Heart right ventricle (tissue), 16 donors: ENCODE measurements around the gene PAX2. TPM values are rescaled to one million over a fixed set of nuclear protein-coding genes. Genes with fewer than 3 reads are reported as not detected.

Source experiments
- ATAC-seq, 8 donors: fragments of 200-7000 bp; cut with Tn5 transposase; one replicate each; pipeline ENCODE4 v1.9.1; 2020; ENCODE audit warnings: mild to moderate bottlenecking in 8 of 8, moderate library complexity in 8 of 8, moderate number of reproducible peaks in 1 of 8
- DNase-seq, 2 donors: peaks; one replicate each; pipeline ENCODE4 v3.0.0-alpha.2; 2020
- H3K27ac ChIP-seq, 10 donors: fragments of 200-600 bp; sonication (generic) in 2 of 10; one replicate each; pipeline versions ENCODE4 v1.5.0 to v1.8.0; 2020 to 2022; ENCODE audit warnings: mild to moderate bottlenecking in 3 of 10
- H3K27me3 ChIP-seq, 7 donors: fragments of 200-600 bp; one replicate each; pipeline ENCODE4 v1.8.0; 2021 to 2022; ENCODE audit warnings: mild to moderate bottlenecking in 2 of 7
- H3K36me3 ChIP-seq, 9 donors: fragments of 200-600 bp; sonication (generic) in 1 of 9; one replicate each; pipeline versions ENCODE4 v1.5.0 to v1.8.0; 2020 to 2022; ENCODE audit warnings: mild to moderate bottlenecking in 2 of 9
- H3K4me1 ChIP-seq, 9 donors: fragments of 200-600 bp; sonication (generic) in 1 of 9; one replicate each; pipeline versions ENCODE4 v1.5.0 to v1.8.0; 2020 to 2022; ENCODE audit warnings: mild to moderate bottlenecking in 4 of 9
- H3K4me3 ChIP-seq, 10 donors: fragments of 200-600 bp; sonication (generic) in 2 of 10; one replicate each; pipeline versions ENCODE4 v1.5.0 to v1.8.0; 2020 to 2022; ENCODE audit warnings: mild to moderate bottlenecking in 7 of 10, moderate library complexity in 2 of 10
- H3K9me3 ChIP-seq, 11 donors: fragments of 200-600 bp in 10 of 11; sonication (generic) in 2 of 11; one replicate each; pipeline versions ENCODE4 v1.5.0 to v1.8.0; 2013 to 2022; ENCODE audit warnings: mild to moderate bottlenecking in 2 of 11, control low read depth in 1 of 11, moderate library complexity in 1 of 11
- WGBS, 2 donors: extraction: QIAGEN DNeasy Blood & Tissue Kit; methylation state at CpG; one replicate each; pipeline ENCODE4 v1.1.7; 2013; ENCODE audit warnings: inconsistent platforms in 1 of 2; 5-methylcytosine and 5-hydroxymethylcytosine counted together
- intact Hi-C, 10 donors: fragments of 100-400 bp; cut with DNase I; formaldehyde crosslinking; loops; one replicate each; pipeline versions ENCODE4 v1.11.1 to v1.14.2; 2022
- polyA plus RNA-seq, 2 donors: library from polyadenylated mRNA; stranded (reverse); fragments of 200-250 nt; gene quantifications; one replicate each; pipeline ENCODE4 v1.2.3, GENCODE V29; 2013
- total RNA-seq, 10 donors: library from RNA; stranded (reverse); fragmentation: NEBNext Ultra II Directional in 3 of 10; extraction: Animal tissue kit (Norgen Biotek cat#: 25700) in 3 of 10; gene quantifications; one replicate each; pipeline versions ENCODE4 v1.2.1 to v1.2.4, GENCODE V29; 2021 to 2023
- TF ChIP-seq, protein P1 (sequence below), 9 donors: fragments of 200-600 bp; sonication (generic) in 2 of 9; IDR thresholded peaks; one replicate each; pipeline versions ENCODE4 v1.5.0 to v1.8.0; 2021 to 2022; ENCODE audit warnings: antibody characterized with exemption in 9 of 9, mild to moderate bottlenecking in 5 of 9, moderate library complexity in 1 of 9
- donor health status: Arrhythmogenic right ventricular cardiomyopathy.
- donor health status: ischemic (EF 13 %, LVEDD 7.1; RV severe dilation, severe dysfunction).
- donor health status: healthy with polysubstance abuse.
- donor health status: DM: no; HTN: yes; CAD: no.
- donor health status: DM: no; HTN: no; CAD: no.
- donor health status: ischemic (EF 25% LVEDD 6.9; RV normal size, moderate dysfunction).
- donor health status: ischemic (EF 25% LVEDD 5.7; RV mildly dilated, moderate dysfunction).
- donor health status: healthy.
- donor health status: DM: yes; HTN: yes; CAD: no.
- donor health status: Ischemic cardiomyopathy.
- donor health status: ischemic (EF 35%, LVEDD 5.7; RV mildly dilated, moderate dysfunction).
- donor health status: nonischemic (EF 11% LVEDD 7.7; RV severe dilation, severe dysfunction).
- donor health status: DM: yes; HTN: yes; CAD: no.
- donor health status: PGD.
- donor health status: ischemic (EF 29% LVEDD 5.4; RV normal size, mild dysfunction).
- donor health status: nonischemic (EF 23%, LVEDD 6.1; RV moderate dilation, normal function).

The PAX2 gene
- total and polyA plus RNA-seq, 12 donors: not detected

DNA sequence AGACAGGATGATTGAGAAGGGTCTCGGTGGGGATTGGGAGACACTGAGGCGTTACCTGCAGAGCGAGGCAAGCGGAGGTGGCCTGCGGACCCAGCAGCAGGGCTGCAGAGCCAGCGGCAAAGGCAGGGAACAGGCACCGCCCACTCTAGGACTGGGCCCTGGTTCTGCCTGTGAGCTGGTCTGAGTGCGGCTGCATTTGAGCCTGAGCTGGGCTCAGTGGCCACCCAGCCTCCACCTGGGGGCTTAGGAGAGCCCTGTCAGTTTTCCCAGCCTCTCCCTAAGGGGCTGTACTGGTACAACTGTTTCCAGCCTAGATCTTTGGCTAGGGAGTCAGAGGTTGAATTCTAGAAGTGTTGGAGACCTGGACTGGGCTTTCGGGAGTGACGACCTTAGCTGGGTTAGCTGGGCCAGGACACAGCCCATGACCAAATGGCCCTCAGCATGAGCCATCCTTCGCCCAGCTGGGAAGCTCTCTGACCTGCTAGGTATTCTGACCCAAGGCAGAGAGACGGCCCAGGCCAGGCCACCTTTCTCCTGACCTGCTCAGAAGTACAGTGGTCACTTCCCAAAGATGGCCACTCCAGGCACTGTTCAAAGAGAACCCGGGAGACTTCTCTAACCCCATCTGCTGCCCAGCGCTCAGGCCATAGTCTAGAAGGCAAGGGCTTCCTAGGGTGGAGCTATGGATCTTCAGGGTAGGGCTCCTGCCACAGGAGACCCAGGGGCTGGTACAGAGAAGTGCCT lies 64.9 kb downstream of the PAX2 start:
- peaks cover 0 to 100% (median 84%) of the 10 kb centered on the region in 7 donors for H3K27me3 ChIP-seq
- H3K27ac ChIP-seq: no peak overlapping the region
- H3K9me3 ChIP-seq: no peaks in the 10 kb centered on the region
- H3K4me1 ChIP-seq: no peaks in the 10 kb centered on the region
- intact Hi-C loops: no loop called here
- WGBS, 2 donors: 76 to 77% methylated on average over 14 of the region's 14 CpGs
- no peaks in the 10 kb centered on the region for H3K36me3 ChIP-seq
- TF ChIP-seq, protein P1, sequence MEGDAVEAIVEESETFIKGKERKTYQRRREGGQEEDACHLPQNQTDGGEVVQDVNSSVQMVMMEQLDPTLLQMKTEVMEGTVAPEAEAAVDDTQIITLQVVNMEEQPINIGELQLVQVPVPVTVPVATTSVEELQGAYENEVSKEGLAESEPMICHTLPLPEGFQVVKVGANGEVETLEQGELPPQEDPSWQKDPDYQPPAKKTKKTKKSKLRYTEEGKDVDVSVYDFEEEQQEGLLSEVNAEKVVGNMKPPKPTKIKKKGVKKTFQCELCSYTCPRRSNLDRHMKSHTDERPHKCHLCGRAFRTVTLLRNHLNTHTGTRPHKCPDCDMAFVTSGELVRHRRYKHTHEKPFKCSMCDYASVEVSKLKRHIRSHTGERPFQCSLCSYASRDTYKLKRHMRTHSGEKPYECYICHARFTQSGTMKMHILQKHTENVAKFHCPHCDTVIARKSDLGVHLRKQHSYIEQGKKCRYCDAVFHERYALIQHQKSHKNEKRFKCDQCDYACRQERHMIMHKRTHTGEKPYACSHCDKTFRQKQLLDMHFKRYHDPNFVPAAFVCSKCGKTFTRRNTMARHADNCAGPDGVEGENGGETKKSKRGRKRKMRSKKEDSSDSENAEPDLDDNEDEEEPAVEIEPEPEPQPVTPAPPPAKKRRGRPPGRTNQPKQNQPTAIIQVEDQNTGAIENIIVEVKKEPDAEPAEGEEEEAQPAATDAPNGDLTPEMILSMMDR (IDR thresholded peaks at IDR 0.05): no peak
- no peak overlapping the region for H3K4me3 ChIP-seq
- no peak for DNase-seq
- no peak for ATAC-seq

GRCh38 chr10:100810835-100811116 lies 65.4 kb downstream of the PAX2 start:
- ATAC-seq: no peak
- 84 to 85% methylated on average over 7 of the region's 7 CpGs for WGBS, 2 donors
- no peak overlapping the region for H3K4me3 ChIP-seq
- H3K36me3 ChIP-seq: no peaks in the 10 kb centered on the region
- H3K27ac ChIP-seq: no peak overlapping the region
- intact Hi-C loops: no loop called here
- H3K4me1 ChIP-seq: no peaks in the 10 kb centered on the region
- TF ChIP-seq, protein P1 (IDR thresholded peaks at IDR 0.05): no peak
- DNase-seq: no peak
- H3K9me3 ChIP-seq: no peaks in the 10 kb centered on the region
- H3K27me3 ChIP-seq: peaks cover 0 to 99% (median 82%) of the 10 kb centered on the region in 7 donors

DNA sequence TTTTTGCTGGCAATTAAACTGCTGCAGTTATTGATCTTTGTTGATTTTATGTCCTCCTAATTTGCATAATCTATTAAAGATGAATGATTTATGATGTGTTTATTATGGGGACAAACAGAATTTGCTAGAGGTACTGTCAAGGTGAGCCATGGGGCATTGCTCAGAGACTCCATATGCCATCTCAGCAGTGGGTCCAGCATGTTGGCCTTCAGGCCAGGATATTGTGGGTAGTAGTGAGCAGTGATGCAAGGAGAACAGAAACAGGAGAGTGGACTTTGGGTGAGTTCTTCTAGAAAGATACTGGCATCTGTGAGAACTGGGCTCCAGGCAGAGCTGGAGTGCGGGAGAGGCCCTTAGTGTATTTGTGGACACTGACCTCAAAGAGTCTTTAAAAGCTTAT lies 65.9 kb downstream of the PAX2 start:
- Histone ChIP-seq H3K9me3 (no peaks in the 10 kb centered on the region), H3K36me3 (no peaks in the 10 kb centered on the region), H3K27ac (no peak overlapping the region), H3K27me3 (peaks cover 0 to 99% (median 79%) of the 10 kb centered on the region in 7 donors), H3K4me3 (no peak overlapping the region), H3K4me1 (no peaks in the 10 kb centered on the region)
- no peak for ATAC-seq
- DNase-seq: no peak
- TF ChIP-seq, protein P1 (IDR thresholded peaks at IDR 0.05): no peak
- intact Hi-C loops: no loop called here
- 95 to 98% methylated on average over 1 of the region's 1 CpG for WGBS, 2 donors

DNA sequence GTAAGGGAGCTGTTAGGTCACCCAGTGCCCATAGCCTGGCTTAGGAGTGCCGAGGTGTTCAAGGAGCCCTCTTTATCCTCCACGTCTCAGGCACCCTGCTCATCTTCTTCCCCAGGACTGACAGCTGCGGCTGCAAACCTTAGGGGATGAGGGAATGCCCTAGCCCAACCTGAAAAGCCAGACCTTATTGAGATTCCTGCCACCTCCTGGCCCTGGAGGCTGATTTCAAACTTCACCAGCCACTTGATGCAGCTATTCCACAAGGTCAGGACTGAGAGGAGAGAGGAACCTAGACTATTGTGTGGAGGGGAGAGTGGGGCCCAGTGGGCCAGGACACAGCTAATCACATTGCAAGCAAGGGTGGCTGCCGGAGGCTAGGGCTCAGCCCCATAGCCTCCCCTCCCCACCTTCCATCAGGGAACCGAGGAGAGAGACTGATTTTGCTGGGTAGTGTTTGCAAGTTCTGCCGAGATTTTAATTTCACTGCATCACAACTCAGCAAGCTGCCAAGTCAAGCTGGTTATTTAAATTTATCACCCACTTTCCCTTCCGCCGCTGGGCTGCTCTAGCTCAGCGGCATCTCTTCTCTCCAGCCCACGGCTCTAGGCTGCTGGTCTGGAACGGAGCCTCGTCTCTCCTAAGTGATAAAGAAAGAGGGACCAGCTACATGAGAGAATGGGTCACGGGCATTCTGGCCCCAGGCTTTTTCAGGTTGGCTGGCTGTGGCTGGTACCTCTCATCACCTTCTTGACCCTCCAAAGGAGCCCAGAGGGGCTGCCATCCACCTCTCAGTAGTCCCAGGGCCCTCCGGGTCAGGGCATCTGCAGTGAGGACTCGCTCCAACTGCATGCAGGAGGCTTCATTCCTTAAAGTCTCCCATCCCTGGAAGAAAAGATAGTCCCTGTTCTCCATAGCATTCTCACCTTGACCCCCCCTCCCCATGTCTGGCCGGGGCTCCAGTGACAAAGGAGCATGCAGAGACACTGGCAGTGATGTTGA lies 66.7 kb downstream of the PAX2 start:
- intact Hi-C loops: no loop called here
- no peak overlapping the region for H3K4me3 ChIP-seq
- no peaks in the 10 kb centered on the region for H3K9me3 ChIP-seq
- no peak for DNase-seq
- H3K36me3 ChIP-seq: no peaks in the 10 kb centered on the region
- 54 to 58% methylated on average over 16 of the region's 16 CpGs for WGBS, 2 donors
- peaks cover 0 to 98% (median 80%) of the 10 kb centered on the region in 7 donors for H3K27me3 ChIP-seq
- no peak overlapping the region for H3K27ac ChIP-seq
- TF ChIP-seq, protein P1 (IDR thresholded peaks at IDR 0.05): no peak
- ATAC-seq: no peak
- no peaks in the 10 kb centered on the region for H3K4me1 ChIP-seq
